Mucosa of rectum (tissue), 2 donors: ENCODE measurements around the gene DAO.
A peak's percentile ranks its signal among the peaks of the same experiment; 100 is the strongest.

Experiments used
- H3K27ac ChIP-seq, 2 donors: one replicate each; pipeline ENCODE4 v1.7.0; 2013; ENCODE audit warnings: inconsistent platforms in 2 of 2, low read depth in 2 of 2, low read length in 2 of 2
- H3K27me3 ChIP-seq, 2 donors: one replicate each; pipeline ENCODE4 v1.7.0; 2013; ENCODE audit warnings: low read length in 2 of 2; ENCODE audit not compliant: control insufficient read depth in 2 of 2, insufficient read depth in 2 of 2
- H3K36me3 ChIP-seq, 2 donors: one replicate each; pipeline ENCODE4 v1.7.0; 2013; ENCODE audit warnings: low read length in 2 of 2; ENCODE audit not compliant: control insufficient read depth in 2 of 2, insufficient read depth in 2 of 2
- H3K4me1 ChIP-seq, 2 donors: one replicate each; pipeline ENCODE4 v1.7.0; 2013; ENCODE audit warnings: low read length in 2 of 2, mild to moderate bottlenecking in 1 of 2; ENCODE audit not compliant: control insufficient read depth in 2 of 2, insufficient read depth in 2 of 2
- H3K4me3 ChIP-seq, 2 donors: one replicate each; pipeline ENCODE4 v1.7.0; 2013; ENCODE audit warnings: low read length in 2 of 2
- H3K9ac ChIP-seq, 2 donors: one replicate each; pipeline ENCODE4 v1.7.0; 2013; ENCODE audit warnings: low read length in 2 of 2, low read depth in 1 of 2, mild to moderate bottlenecking in 1 of 2
- H3K9me3 ChIP-seq, 2 donors: one replicate each; pipeline ENCODE4 v1.7.0; 2013; ENCODE audit warnings: low read length in 2 of 2; ENCODE audit not compliant: control insufficient read depth in 2 of 2
- donor health status: healthy.
- donor health status: Normal muscosa, but diverticular disease.

Gene DAO

GRCh38 chr12:108915632-108916133 lies 35.8 kb downstream of the DAO start:
- Histone ChIP-seq H3K9me3 (no peaks in the 10 kb centered on the region), H3K36me3 (no peaks in the 10 kb centered on the region), H3K27ac (no peak overlapping the region), H3K9ac (no peak overlapping the region), H3K4me3 (no peak overlapping the region), H3K4me1 (no peaks in the 10 kb centered on the region), H3K27me3 (no peaks in the 10 kb centered on the region)

- H3K9ac ChIP-seq = no peak overlapping the region
- H3K4me3 ChIP-seq = no peak overlapping the region
- H3K27ac ChIP-seq = no peak overlapping the region
- H3K27me3 ChIP-seq = no peaks in the 10 kb centered on the region
- H3K4me1 ChIP-seq = no peaks in the 10 kb centered on the region
- H3K9me3 ChIP-seq = no peaks in the 10 kb centered on the region
- H3K36me3 ChIP-seq = no peaks in the 10 kb centered on the region
Measured at GRCh38 chr12:108916336-108916735, 36.4 kb downstream of the DAO start.

GRCh38 chr12:108918206-108918605 lies 38.3 kb downstream of the DAO start:
- no peaks in the 10 kb centered on the region for H3K9me3 ChIP-seq
- no peaks in the 10 kb centered on the region for H3K4me1 ChIP-seq
- no peaks in the 10 kb centered on the region for H3K36me3 ChIP-seq
- no peak overlapping the region for H3K27ac ChIP-seq
- no peak overlapping the region for H3K4me3 ChIP-seq
- H3K27me3 ChIP-seq = no peaks in the 10 kb centered on the region
- no peak overlapping the region for H3K9ac ChIP-seq

DNA sequence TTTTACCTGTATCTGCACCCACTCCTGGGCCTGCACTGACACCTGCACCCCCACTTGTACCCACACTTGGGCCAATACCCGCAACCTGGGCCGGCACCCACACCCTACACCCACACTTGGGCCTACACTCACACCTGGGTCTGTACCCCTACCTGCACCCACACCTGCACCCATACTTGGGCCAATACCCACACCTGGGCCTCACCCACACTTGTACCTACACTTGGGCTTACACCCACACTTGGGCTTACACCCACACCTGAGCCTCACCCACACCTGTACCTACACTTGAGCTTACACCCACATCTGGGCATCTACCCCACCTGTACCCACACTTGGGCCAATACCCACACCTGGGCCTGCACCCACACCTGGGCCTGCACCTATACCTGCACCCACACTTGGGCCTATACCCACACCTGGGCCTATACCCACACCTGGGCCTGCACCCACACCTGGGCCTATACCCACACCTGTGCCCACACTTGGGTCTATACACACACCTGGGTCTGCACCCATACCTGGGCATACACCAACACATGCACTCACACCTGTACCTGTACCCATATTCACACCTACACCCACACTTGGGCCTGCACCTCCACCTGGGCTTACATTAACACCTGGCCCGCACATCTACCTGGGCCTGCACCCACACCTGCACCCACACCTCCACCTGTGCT lies 39.2 kb downstream of the DAO start:
- no peak overlapping the region for H3K4me3 ChIP-seq
- no peaks in the 10 kb centered on the region for H3K27me3 ChIP-seq
- H3K9me3 ChIP-seq = no peaks in the 10 kb centered on the region

GRCh38 chr12:108921946-108922345 lies 42.1 kb downstream of the DAO start:
- H3K4me3 ChIP-seq = no peak overlapping the region
- no peaks in the 10 kb centered on the region for H3K36me3 ChIP-seq
- H3K27me3 ChIP-seq = no peaks in the 10 kb centered on the region
- H3K4me1 ChIP-seq = no peaks in the 10 kb centered on the region
- H3K27ac ChIP-seq = no peak overlapping the region
- no peaks in the 10 kb centered on the region for H3K9me3 ChIP-seq
- no peak overlapping the region for H3K9ac ChIP-seq

More for the DNA sequence above, 39.2 kb downstream of the DAO start:
- Histone ChIP-seq H3K36me3 (no peaks in the 10 kb centered on the region), H3K9ac (no peak overlapping the region), H3K4me1 (no peaks in the 10 kb centered on the region), H3K27ac (no peak overlapping the region)

DNA sequence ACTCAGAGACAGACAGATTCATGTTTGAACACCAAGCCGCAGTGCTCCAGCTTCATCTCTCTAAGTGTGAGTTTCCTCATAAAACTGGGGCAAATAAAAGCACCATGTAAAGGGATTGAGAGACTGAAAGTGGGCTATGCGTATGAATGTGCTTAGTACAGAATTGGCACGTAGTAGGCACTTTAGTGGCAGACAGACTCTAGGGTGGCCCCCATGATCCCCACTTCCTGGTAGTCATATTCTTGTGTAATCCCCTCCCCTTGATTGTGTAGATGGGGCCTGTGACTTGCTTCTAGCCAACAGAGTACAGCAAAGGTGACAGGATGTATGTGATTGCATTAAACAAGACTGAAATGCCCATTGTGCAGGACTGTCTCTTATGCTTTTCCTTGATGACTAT lies 43.0 kb downstream of the DAO start:
- H3K4me1 ChIP-seq = no peaks in the 10 kb centered on the region
- H3K4me3 ChIP-seq = no peak overlapping the region
- H3K27ac ChIP-seq = no peak overlapping the region

GRCh38 chr12:108928695-108929094 lies 48.8 kb downstream of the DAO start:
- no peak overlapping the region for H3K27ac ChIP-seq

More for the DNA sequence above, 43.0 kb downstream of the DAO start:
- Histone ChIP-seq H3K27me3 (no peaks in the 10 kb centered on the region), H3K9me3 (no peaks in the 10 kb centered on the region), H3K36me3 (no peaks in the 10 kb centered on the region), H3K9ac (no peak overlapping the region)

GRCh38 chr12:108930155-108930554 lies 50.3 kb downstream of the DAO start:
- Histone ChIP-seq H3K9ac (peak overlapping the region in 1 of 2 donors; percentile 35), H3K36me3 (no peaks in the 10 kb centered on the region), H3K27me3 (no peaks in the 10 kb centered on the region), H3K9me3 (no peaks in the 10 kb centered on the region), H3K4me3 (peak overlapping the region in 1 of 2 donors; percentile 37), H3K27ac (peak overlapping the region; percentile 48 to 65), H3K4me1 (peaks cover 8 to 12% of the 10 kb centered on the region in 2 donors)

More at GRCh38 chr12:108928695-108929094, 48.8 kb downstream of the DAO start:
- no peaks in the 10 kb centered on the region for H3K9me3 ChIP-seq
- H3K9ac ChIP-seq = no peak overlapping the region
- no peak overlapping the region for H3K4me3 ChIP-seq
- H3K27me3 ChIP-seq = no peaks in the 10 kb centered on the region
- H3K4me1 ChIP-seq = peaks cover 8 to 12% of the 10 kb centered on the region in 2 donors
- no peaks in the 10 kb centered on the region for H3K36me3 ChIP-seq

DNA sequence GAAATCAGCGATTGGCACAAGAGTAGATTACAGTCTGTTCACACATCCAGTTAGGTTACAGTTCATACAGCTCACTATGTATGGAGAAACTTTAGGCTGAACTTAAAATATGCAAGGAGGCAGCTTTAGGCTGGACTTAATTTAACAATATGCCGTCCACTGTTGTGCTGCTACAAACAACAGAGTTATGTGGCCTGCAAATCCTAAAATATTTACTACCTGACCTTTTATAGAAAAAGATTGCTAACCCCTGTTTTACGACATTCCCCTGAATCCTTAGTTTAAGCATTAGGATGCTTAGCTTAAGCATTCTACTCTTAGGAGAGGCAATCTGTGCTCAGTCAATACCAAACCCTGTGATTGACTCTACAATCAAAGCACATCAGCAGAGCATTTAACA lies 50.9 kb downstream of the DAO start:
- H3K4me1 ChIP-seq = peaks cover 8 to 12% of the 10 kb centered on the region in 2 donors
- H3K27ac ChIP-seq = no peak overlapping the region
- no peaks in the 10 kb centered on the region for H3K9me3 ChIP-seq
- H3K36me3 ChIP-seq = no peaks in the 10 kb centered on the region
- no peak overlapping the region for H3K9ac ChIP-seq
- peak overlapping the region in 1 of 2 donors; percentile 37 for H3K4me3 ChIP-seq
- H3K27me3 ChIP-seq = no peaks in the 10 kb centered on the region

DNA sequence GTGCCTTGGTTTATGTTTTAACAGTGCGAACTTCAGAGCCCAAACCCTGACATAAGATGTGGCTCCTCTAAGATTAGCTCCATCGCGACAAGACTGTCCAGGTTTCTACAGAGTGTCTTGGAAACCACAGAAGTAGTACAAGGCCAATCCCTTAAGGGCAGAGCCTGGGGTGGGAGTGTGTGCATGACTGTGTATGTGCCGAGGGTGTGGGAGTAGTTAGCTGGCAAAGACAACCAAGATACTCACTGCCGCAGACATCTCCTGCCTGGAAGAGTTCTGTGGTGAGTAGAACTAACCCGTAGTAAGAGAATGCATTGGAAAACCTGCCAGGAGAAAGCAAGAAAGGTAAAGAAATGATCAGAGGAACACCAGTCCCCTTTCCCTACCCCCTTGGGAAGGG lies 54.1 kb downstream of the DAO start:
- H3K27ac ChIP-seq = no peak overlapping the region
- H3K36me3 ChIP-seq = no peaks in the 10 kb centered on the region
- peaks cover 14 to 15% of the 10 kb centered on the region in 2 donors for H3K4me1 ChIP-seq
- H3K9ac ChIP-seq = no peak overlapping the region
- H3K27me3 ChIP-seq = no peaks in the 10 kb centered on the region
- H3K9me3 ChIP-seq = no peaks in the 10 kb centered on the region
- H3K4me3 ChIP-seq = no peak overlapping the region
